Epithelial cell of proximal tubule (primary cell): Measurements from ENCODE around the gene GAB2. TPM values are rescaled to one million over a fixed set of nuclear protein-coding genes. Genes with fewer than 3 reads are reported as not detected.

ENCODE experiments used
- DNase-seq: peaks from one replicate; pipeline ENCODE4 v3.0.0-alpha.2; 2011; ENCODE audit warnings: low read depth
- H3K4me3 ChIP-seq: 2 replicates; pipeline ENCODE4 v1.5.1; 2011; ENCODE audit warnings: low read depth, mild to moderate bottlenecking, low read length
- CTCF ChIP-seq: conservative IDR thresholded peaks from 2 replicates; pipeline ENCODE4 v1.5.1; 2012; ENCODE audit warnings: low read depth, mild to moderate bottlenecking, low read length
- total RNA-seq: library from RNA; depleted of rRNA; stranded (reverse); fragments of >200 nt; gene quantifications from 2 replicates; pipeline ENCODE4 v1.2.3, GENCODE V29; 2015

Gene GAB2
- total RNA-seq, 1 donor from 2014 or later, result 15.0 TPM

DNA sequence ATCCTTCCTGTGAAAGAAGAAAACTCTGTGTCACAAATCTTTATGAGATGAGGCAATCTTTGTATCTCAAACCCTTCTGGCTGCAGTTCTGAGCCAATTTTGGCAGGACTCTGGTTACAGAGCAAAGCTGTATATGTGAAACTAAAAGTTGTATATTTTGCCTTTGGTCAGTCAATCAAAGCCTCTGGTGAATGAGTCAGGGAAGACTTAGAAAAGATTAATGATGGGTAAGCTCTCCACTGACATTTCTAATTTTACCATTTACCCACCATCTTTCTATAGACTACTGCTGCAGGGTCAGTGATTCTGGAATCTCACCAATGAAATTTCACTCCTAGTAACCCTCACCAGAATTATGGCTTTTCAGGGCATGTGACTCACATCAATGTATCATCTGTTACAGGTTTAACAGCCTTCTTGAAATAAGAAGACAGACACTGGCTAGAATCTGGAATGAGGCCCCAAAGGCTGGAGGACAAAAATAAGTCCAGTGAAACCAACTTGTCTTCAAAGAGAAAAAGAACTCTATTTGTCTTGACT, 185.6 kb downstream of the GAB2 start:
- H3K4me3 ChIP-seq, result no peak overlapping the region
- no peak for TF ChIP-seq CTCF
- no peak for DNase-seq

GRCh38 chr11:78230161-78230877, 187.3 kb downstream of the GAB2 start:
- H3K4me3 ChIP-seq, result no peak overlapping the region
- no peak for DNase-seq
- TF ChIP-seq CTCF, result no peak

DNA sequence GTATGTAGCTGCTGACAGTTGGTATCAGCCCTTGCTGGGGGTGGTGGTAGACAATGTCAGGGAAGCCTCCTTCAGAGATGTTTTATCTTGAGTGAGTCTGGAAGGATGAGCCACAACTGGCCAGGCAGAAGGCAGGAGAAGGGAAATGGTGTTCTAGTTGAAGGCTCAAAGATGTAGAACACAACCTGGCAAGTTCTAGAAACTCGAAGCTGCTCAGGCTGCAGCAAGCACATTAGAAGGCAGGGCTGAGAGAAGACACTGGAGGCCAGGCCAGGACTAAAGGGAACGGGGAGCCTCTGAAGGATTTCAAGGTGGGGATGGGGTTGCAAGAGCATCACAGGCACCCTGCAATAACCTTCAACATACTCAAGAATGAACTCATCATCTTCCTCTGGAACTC, 188.5 kb downstream of the GAB2 start:
- no peak for TF ChIP-seq CTCF
- no peak for DNase-seq
- H3K4me3 ChIP-seq, result no peak overlapping the region

DNA sequence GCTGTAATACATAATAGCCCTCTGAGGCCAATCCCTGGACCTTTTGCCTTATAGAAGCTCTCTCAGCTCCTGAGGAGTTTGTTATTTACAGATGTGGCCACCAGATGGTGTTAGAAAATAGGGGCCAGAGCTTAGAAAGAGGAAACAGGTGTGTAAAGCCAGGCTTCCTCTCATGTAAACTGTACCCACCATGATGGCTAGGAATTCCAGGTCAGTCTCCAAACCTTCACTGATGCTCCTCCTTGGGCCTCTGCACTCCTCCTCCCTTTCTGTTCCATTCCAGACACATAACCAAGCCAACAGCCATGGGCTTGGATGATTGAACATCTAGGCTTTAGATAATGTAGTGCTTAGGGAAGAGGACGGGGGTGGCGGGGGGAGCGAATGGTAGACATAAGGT, 189.2 kb downstream of the GAB2 start:
- no peak overlapping the region for H3K4me3 ChIP-seq
- DNase-seq, result peak; percentile 15
- TF ChIP-seq CTCF, result peak; percentile 75

DNA sequence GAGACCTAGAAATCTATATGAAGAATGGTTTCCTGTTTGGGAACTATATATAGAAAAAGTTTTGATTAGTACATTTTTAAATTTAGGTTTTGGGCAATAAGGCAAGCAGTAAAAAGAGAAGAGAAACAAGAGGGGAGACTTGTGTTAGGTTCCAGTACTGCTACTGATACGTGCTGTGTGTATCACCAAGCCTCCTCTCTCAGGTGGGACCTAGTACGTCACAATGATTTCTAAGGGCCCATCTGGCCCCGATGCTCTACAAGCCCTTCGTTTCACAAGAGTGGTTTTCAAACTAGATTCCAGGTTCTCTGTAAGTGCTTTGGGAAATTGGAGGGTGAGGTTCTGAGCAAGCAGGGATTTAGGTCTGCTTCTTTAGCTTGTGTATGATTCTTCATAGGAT, 189.7 kb downstream of the GAB2 start:
- H3K4me3 ChIP-seq, result no peak overlapping the region
- no peak for TF ChIP-seq CTCF
- no peak for DNase-seq

DNA sequence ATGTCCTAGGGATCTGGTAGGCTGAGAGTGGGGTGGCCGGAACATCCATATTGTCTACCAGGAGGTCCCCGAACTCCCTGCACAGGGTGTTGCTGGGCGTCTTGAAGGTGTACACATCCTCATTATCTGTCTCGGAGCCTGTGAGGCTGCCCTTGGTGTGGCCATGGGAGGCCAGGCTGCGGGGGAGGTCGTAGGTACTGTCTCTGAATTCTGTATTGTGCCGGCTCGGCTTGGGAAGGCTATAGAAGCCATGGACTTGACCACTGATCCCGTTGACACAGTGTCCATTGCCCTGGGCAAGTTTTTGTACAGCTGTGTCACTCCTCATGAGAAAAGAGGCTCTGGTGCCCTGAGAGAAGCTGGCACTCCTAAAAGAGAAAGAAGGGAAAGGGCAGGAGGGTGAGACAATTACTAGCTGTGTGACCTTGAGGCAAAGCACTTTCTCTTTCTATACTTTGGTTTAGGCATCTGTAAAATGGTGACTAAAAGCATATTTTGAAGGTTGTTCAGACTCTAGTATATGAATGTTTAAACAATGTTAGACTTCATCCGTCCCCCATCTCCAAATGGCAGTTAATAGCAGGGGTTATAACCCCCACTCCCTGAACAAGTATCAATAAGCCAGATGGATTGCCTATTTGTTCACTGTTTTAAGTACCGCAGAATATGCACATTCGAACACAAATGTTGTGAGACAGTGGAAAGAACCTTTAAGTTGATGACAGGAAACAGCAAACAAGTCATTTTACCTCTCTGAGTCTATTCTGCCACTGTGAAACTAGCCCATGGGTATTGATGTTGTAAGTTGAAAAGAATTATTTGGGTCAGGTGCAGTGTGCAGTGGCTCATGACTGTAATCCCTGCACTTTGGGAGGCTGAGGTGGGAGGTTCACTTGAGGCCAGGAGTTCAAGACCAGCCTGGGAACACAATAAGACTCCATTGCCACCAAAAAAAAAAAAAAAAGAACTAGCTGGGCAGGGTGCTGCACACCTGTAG, 190.6 kb downstream of the GAB2 start:
- TF ChIP-seq CTCF, result no peak
- no peak overlapping the region for H3K4me3 ChIP-seq
- DNase-seq, result no peak
